B cell (primary cell): ENCODE results near the gene TIRAP. TPM values are rescaled to one million over a fixed set of nuclear protein-coding genes. Genes with fewer than 3 reads are reported as not detected.

Experiments used
- ATAC-seq: fragments of 200-7000 bp; cut with Tn5 transposase; one replicate; pipeline ENCODE4 v1.10.0; 2021; ENCODE audit warnings: low read depth, mild to moderate bottlenecking, moderate number of reproducible peaks, moderate library complexity
- CTCF ChIA-PET: fragments of 350-600 bp; sonication (Branson Sonifier 250); formaldehyde crosslinking; loops from one replicate; lab custom pipeline; 2021; ENCODE audit warnings: antibody characterized with exemption, inconsistent platforms; lab: Charles Lee
- POLR2A ChIA-PET: fragments of 350-600 bp; sonication (Branson Sonifier 250); formaldehyde crosslinking; loops from one replicate; lab custom pipeline; 2021; ENCODE audit warnings: antibody characterized with exemption; lab: Charles Lee
- DNase-seq: peaks from one replicate; pipeline ENCODE4 v3.0.0; 2013
- H2AFZ ChIP-seq: 2 replicates; pipeline ENCODE4 v1.6.1; 2012; ENCODE audit warnings: mild to moderate bottlenecking, low read depth, low read length; ENCODE audit not compliant: insufficient read depth, poor library complexity, severe bottlenecking
- H3K27ac ChIP-seq, 2 donors: 1 replicate in 1 of 2; 2 replicates in 1 of 2; pipeline ENCODE4 v1.5.1; 2012 to 2013; ENCODE audit warnings: low read length in 2 of 2, mild to moderate bottlenecking in 2 of 2, moderate library complexity in 1 of 2
- H3K27me3 ChIP-seq, 4 experiments: fragments of 200-600 bp in 1 of 4; sonication (generic) in 1 of 4; replicated peaks in 1 of 4; 1 replicate in 2 of 4; 2 replicates in 2 of 4; pipeline versions ENCODE4 v1.6.1 to v1.7.0; 2013 to 2016; ENCODE audit warnings: low read length in 3 of 4, mild to moderate bottlenecking in 2 of 4, mixed read lengths in 1 of 4, moderate library complexity in 1 of 4; ENCODE audit not compliant: insufficient read depth in 4 of 4, control insufficient read depth in 3 of 4; ENCODE audit errors: control extremely low read depth in 1 of 4
- H3K36me3 ChIP-seq, 2 experiments: replicated peaks in 1 of 2; 1 replicate in 1 of 2; 2 replicates in 1 of 2; pipeline versions ENCODE4 v1.6.1 to v1.7.1; 2013; ENCODE audit warnings: low read length in 1 of 2; ENCODE audit not compliant: insufficient read depth in 2 of 2, control insufficient read depth in 1 of 2; ENCODE audit errors: control extremely low read depth in 1 of 2, extremely low read depth in 1 of 2
- H3K4me1 ChIP-seq, 2 donors: fragments of 200-600 bp in 1 of 2; sonication (generic) in 1 of 2; 1 replicate in 1 of 2; 2 replicates in 1 of 2; pipeline versions ENCODE4 v1.5.1 to v1.6.1; 2013 to 2017; ENCODE audit warnings: low read length in 2 of 2; ENCODE audit not compliant: control insufficient read depth in 2 of 2, insufficient read depth in 2 of 2
- H3K4me2 ChIP-seq: replicated peaks from 2 replicates; pipeline ENCODE3; 2012; ENCODE audit warnings: mild to moderate bottlenecking, low read depth, low read length; ENCODE audit not compliant: poor library complexity, severe bottlenecking
- H3K4me3 ChIP-seq, 5 experiments: fragments of 200-600 bp in 1 of 5; sonication (generic) in 1 of 5; 1 replicate in 3 of 5; 2 replicates in 2 of 5; pipeline versions ENCODE4 v1.5.1 to v1.7.0; 2011 to 2016; ENCODE audit warnings: low read length in 4 of 5, mild to moderate bottlenecking in 4 of 5, low read depth in 2 of 5, control low read depth in 1 of 5, moderate library complexity in 1 of 5; ENCODE audit not compliant: insufficient read depth in 1 of 5; ENCODE audit errors: control extremely low read depth in 1 of 5, extremely low read depth in 1 of 5
- H3K79me2 ChIP-seq: fragments of 200-600 bp; sonication (generic); one replicate; pipeline ENCODE4 v1.6.0; 2016; ENCODE audit warnings: low read length; ENCODE audit not compliant: control insufficient read depth, insufficient read depth
- H3K9ac ChIP-seq: fragments of 200-600 bp; sonication (generic); 2 replicates; pipeline ENCODE4 v1.6.1; 2017; ENCODE audit warnings: mild to moderate bottlenecking, low read length, moderate library complexity
- H3K9me3 ChIP-seq, 3 donors: one replicate each; pipeline versions ENCODE4 v1.6.1 to v1.7.1; 2013; ENCODE audit warnings: low read length in 2 of 3; ENCODE audit not compliant: control insufficient read depth in 2 of 3, insufficient read depth in 1 of 3; ENCODE audit errors: control extremely low read depth in 1 of 3
- H4K20me1 ChIP-seq: 2 replicates; pipeline ENCODE4 v1.6.0; 2012; ENCODE audit warnings: mild to moderate bottlenecking, low read length; ENCODE audit not compliant: insufficient read depth, control insufficient read depth, poor library complexity, severe bottlenecking
- H3K27ac Mint-ChIP-seq: one replicate; pipeline ENCODE4 v1.8.0; 2021; ENCODE audit warnings: mixed read lengths
- H3K27me3 Mint-ChIP-seq: one replicate; pipeline ENCODE4 v1.8.0; 2021; ENCODE audit warnings: mixed read lengths
- H3K4me1 Mint-ChIP-seq: one replicate; pipeline ENCODE4 v1.8.0; 2021; ENCODE audit warnings: mixed read lengths
- H3K4me3 Mint-ChIP-seq: one replicate; pipeline ENCODE4 v1.8.0; 2021; ENCODE audit warnings: mixed read lengths
- H3K9me3 Mint-ChIP-seq: one replicate; pipeline ENCODE4 v1.8.0; 2022; ENCODE audit warnings: mixed read lengths; ENCODE audit not compliant: insufficient read depth
- CTCF ChIP-seq: fragments of 200-600 bp; IDR thresholded peaks from one replicate; pipeline ENCODE4 v1.8.0; 2022; ENCODE audit warnings: antibody characterized with exemption, mild to moderate bottlenecking
- EZH2 ChIP-seq: IDR thresholded peaks from 2 replicates; pipeline ENCODE4 v1.6.1; 2012; ENCODE audit warnings: borderline replicate concordance, low read depth, mild to moderate bottlenecking, moderate library complexity, low read length; ENCODE audit not compliant: insufficient read depth, poor library complexity, severe bottlenecking
- WGBS: methylation state at CpG from one replicate; pipeline ENCODE4 v1.1.5; 2013; ENCODE audit warnings: missing lambda C conversion rate; ENCODE audit not compliant: insufficient coverage; 5-methylcytosine and 5-hydroxymethylcytosine counted together
- intact Hi-C: fragments of 100-400 bp; cut with micrococcal nuclease; formaldehyde crosslinking; loops from one replicate; pipeline ENCODE4 v1.10.0; 2022
- polyA plus RNA-seq: library from polyadenylated mRNA; depleted of rRNA; stranded (reverse); fragments of >200 nt; gene quantifications from 2 replicates; pipeline ENCODE4 v1.2.3, GENCODE V29; 2012
- total RNA-seq, 2 donors: library from RNA; stranded (reverse); fragments of 120-200 nt in 1 of 2; gene quantifications; 1 replicate in 1 of 2; 2 replicates in 1 of 2; pipeline versions ENCODE4 v1.2.3 to v1.2.4, GENCODE V29; 2013 to 2022

Gene TIRAP
- total and polyA plus RNA-seq, 2 donors (not counting 1 experiment from before 2014, with no cell fraction given): 9.9 to 25.1 TPM

- Histone ChIP-seq H3K4me2 (peak within 1 kb of the TSS; percentile 86), H2AFZ (peak within 1 kb of the TSS; percentile 84), H3K27ac (peak within 1 kb of the TSS; percentile 94 to 95), H3K4me1 (peaks cover 14 to 20% of the 10 kb centered on the region in 2 donors), H3K9me3 (no peaks in the 10 kb centered on the region), H3K36me3 (peaks cover 2 to 48% of the 10 kb centered on the region in 2 experiments), H3K9ac (peak within 1 kb of the TSS; percentile 86), H3K79me2 (peaks cover 41% of the 10 kb centered on the region), H4K20me1 (no peaks in the 10 kb centered on the region), H3K27me3 (no peaks in the 10 kb centered on the region), H3K4me3 (peak within 1 kb of the TSS; percentile 83 to 98 (median 89))
- WGBS: under 1% methylated on average over 63 of the region's 64 CpGs
- peak within 1 kb of the TSS; percentile 96 for H3K4me3 Mint-ChIP-seq
- TF ChIP-seq EZH2: no peak
- no peak for TF ChIP-seq CTCF
- ATAC-seq (peak; percentile 99), DNase-seq (peak; percentile 99)
- no peaks in the 10 kb centered on the region for H3K9me3 Mint-ChIP-seq
- H3K4me1 Mint-ChIP-seq: peaks cover 36% of the 10 kb centered on the region
- ChIA-PET POLR2A (interaction anchor here (0.5 to 1.6 kb wide), 5 partner anchors 13 to 58 kb away, joined by 3 to 9 read pairs (median 5); partner anchors contain the start of genes DCPS, FAM118B, RPUSD4 and TIRAP), CTCF (interaction anchor here (0.7 kb wide), 1 partner anchor 130 kb away, joined by 8 read pairs; no protein-coding TSS in a partner anchor)
- H3K27ac Mint-ChIP-seq: peak within 1 kb of the TSS; percentile 93
- no peaks in the 10 kb centered on the region for H3K27me3 Mint-ChIP-seq
- intact Hi-C loops: loop anchor here (1.0 to 10.0 kb wide), 6 partner anchors 14 to 674 kb away; partner anchors contain the start of genes CDON, DCPS, FAM118B and HYLS1
Observed at GRCh38 chr11:126268708-126269579, 13.9 kb upstream of the TIRAP start, which contains the start of the genes FOXRED1 and SRPRA. TSS of gene FOXRED1 (plus strand) at chr11:126269154. CDS start at chr11:126269207, 53 bp downstream. TSS of gene SRPRA (minus strand) at chr11:126268895. CDS start at chr11:126268804, 91 bp downstream.
